GM12891 (cell line): ENCODE measurements around the gene MX2.

Source experiments
- POLR2A ChIP-seq: IDR thresholded peaks from 2 replicates; pipeline ENCODE4 v1.6.1; 2011; ENCODE audit warnings: low read depth, low read length, control low read depth
- POLR2AphosphoS5 ChIP-seq: IDR thresholded peaks from 2 replicates; pipeline ENCODE4 v1.6.1; 2011; ENCODE audit warnings: low read depth, low read length, control low read depth

GRCh38 chr21:41349126-41349525 is 12.7 kb upstream of the MX2 start:
- TF ChIP-seq POLR2A (no peak), POLR2AphosphoS5 (no peak)
